Measurements from ENCODE around the gene LRRC72. TPM values are rescaled to one million over a fixed set of nuclear protein-coding genes. Genes with fewer than 3 reads are reported as not detected.

LRRC72 gene
- total RNA-seq, 4 donors from 2014 or later, result not detected

DNA sequence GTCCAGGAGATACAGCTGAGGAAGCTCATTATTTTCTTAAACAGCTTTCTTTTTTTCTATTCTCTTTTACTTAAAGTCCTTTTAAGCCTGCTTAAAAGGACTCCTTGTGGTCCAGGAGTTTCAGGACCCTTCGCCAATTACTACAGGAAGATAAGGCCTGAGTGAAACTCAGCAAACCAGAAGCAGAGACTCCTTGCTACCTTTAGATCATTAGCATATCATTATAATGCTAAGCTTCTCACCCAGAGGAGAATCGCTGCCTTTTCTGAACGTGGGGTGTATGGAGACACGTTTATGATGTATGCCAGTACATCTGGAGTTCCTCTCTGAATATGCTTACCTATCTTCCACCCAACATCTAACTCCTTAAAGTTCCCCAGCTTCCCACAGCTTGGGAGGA lies 71.4 kb downstream of the LRRC72 start:
- Histone ChIP-seq H3K4me1 (no peaks in the 10 kb centered on the region), H3K4me3 (no peak overlapping the region), H3K27me3 (no peaks in the 10 kb centered on the region), H3K9me3 (no peaks in the 10 kb centered on the region), H3K36me3 (peaks cover 39% of the 10 kb centered on the region), H3K27ac (no peak overlapping the region)
- TF ChIP-seq POLR2A (IDR thresholded peaks at IDR 0.05) (no peak), POLR2AphosphoS5 (IDR thresholded peaks at IDR 0.05) (no peak), CTCF (IDR thresholded peaks at IDR 0.05) (no peak), EP300 (IDR thresholded peaks at IDR 0.05) (no peak)
- DNase-seq (ENCODE audit: low spot score in 2 of 2), result no peak
- 74% methylated on average over 4 of the region's 4 CpGs for WGBS

DNA sequence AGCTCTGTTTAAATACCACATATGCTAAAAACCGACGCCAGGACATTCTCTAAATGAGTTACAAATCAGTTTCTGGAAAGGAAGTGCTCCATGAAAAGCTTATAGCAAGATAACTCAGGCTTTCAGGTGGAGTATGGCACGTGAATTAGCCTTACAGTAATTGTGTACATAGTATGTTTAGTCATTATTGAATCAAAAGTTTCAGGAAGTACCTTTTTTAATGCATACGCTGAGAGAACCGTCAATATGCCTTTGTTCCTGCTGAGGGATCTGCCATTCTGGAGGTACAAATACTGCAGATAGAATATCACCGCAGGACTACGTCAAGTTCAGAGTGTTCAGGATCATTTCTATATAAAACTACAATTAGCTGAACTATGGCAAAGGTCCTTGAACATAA lies 73.2 kb downstream of the LRRC72 start:
- Histone ChIP-seq H3K27me3 (no peaks in the 10 kb centered on the region), H3K9me3 (no peaks in the 10 kb centered on the region), H3K4me1 (no peaks in the 10 kb centered on the region), H3K27ac (no peak overlapping the region), H3K4me3 (no peak overlapping the region), H3K36me3 (peaks cover 56% of the 10 kb centered on the region)
- TF ChIP-seq POLR2A (IDR thresholded peaks at IDR 0.05) (no peak), EP300 (IDR thresholded peaks at IDR 0.05) (no peak)
- 91% methylated on average over 7 of the region's 7 CpGs for WGBS
- DNase-seq (ENCODE audit: low spot score in 2 of 2), result no peak

GRCh38 chr7:16603633-16604032 lies 77.0 kb downstream of the LRRC72 start:
- Histone ChIP-seq H3K27me3 (no peaks in the 10 kb centered on the region), H3K9me3 (no peaks in the 10 kb centered on the region), H3K4me1 (no peaks in the 10 kb centered on the region), H3K4me3 (no peak overlapping the region), H3K36me3 (peaks cover 66% of the 10 kb centered on the region), H3K27ac (no peak overlapping the region)
- TF ChIP-seq CTCF (IDR thresholded peaks at IDR 0.05) (no peak), POLR2A (IDR thresholded peaks at IDR 0.05) (no peak), POLR2AphosphoS5 (IDR thresholded peaks at IDR 0.05) (no peak), EP300 (IDR thresholded peaks at IDR 0.05) (no peak)
- no peak for DNase-seq (ENCODE audit: low spot score in 2 of 2)

DNA sequence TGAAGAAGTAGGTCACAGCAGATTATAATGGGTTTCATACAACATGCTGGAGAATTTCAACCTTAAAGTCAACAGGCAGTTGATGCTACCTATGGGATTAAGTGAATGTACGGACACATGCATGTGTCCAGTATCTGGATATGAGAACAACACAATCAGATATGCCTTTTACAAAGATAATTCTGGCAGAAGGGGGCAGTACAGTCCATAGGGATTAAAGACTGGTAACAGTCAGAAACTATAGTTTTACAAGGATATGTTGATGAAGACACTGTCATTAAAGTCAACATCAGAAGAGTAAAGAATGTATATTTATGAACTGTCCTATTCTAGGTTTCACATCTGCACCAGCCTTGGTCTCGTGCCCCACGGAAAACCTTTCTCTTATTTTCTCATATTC lies 77.4 kb downstream of the LRRC72 start:
- DNase-seq (ENCODE audit: low spot score in 2 of 2), result no peak
- WGBS, result 95% methylated on average over 3 of the region's 3 CpGs
- H3K9me3 ChIP-seq, result no peaks in the 10 kb centered on the region
- H3K27me3 ChIP-seq, result no peaks in the 10 kb centered on the region
- no peak overlapping the region for H3K4me3 ChIP-seq
- peaks cover 66% of the 10 kb centered on the region for H3K36me3 ChIP-seq
- no peaks in the 10 kb centered on the region for H3K4me1 ChIP-seq
- TF ChIP-seq POLR2AphosphoS5 (IDR thresholded peaks at IDR 0.05) (no peak), EP300 (IDR thresholded peaks at IDR 0.05) (no peak)
- H3K27ac ChIP-seq, result no peak overlapping the region

DNA sequence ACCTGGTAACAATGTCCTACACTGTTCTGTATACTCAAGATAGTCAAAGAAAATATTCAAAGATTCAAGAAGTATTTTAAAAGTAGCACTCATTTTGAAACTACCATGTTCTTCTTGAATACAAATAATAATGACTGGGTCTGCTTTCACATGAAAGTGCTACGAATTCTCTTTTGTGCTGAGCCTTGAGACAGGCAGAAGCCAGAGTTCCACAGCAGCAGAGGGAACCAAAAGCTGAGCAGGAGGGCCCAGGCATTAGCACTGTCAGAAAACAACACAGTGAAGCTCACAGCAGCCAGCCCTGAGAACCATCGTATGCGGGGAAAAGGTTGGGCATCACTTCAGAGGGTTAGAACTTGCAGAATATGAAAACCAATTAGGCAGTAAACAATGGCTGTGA lies 80.1 kb downstream of the LRRC72 start:
- WGBS, result 93% methylated on average over 3 of the region's 3 CpGs
- H3K4me1 ChIP-seq, result no peaks in the 10 kb centered on the region
- TF ChIP-seq POLR2A (IDR thresholded peaks at IDR 0.05), result no peak
- no peak for TF ChIP-seq CTCF (IDR thresholded peaks at IDR 0.05)
- no peak for TF ChIP-seq EP300 (IDR thresholded peaks at IDR 0.05)
- TF ChIP-seq POLR2AphosphoS5 (IDR thresholded peaks at IDR 0.05), result no peak
- H3K36me3 ChIP-seq, result peaks cover 50% of the 10 kb centered on the region
- no peaks in the 10 kb centered on the region for H3K27me3 ChIP-seq
- H3K4me3 ChIP-seq, result no peak overlapping the region
- no peak overlapping the region for H3K27ac ChIP-seq
- no peaks in the 10 kb centered on the region for H3K9me3 ChIP-seq
- DNase-seq (ENCODE audit: low spot score in 2 of 2), result no peak

DNA sequence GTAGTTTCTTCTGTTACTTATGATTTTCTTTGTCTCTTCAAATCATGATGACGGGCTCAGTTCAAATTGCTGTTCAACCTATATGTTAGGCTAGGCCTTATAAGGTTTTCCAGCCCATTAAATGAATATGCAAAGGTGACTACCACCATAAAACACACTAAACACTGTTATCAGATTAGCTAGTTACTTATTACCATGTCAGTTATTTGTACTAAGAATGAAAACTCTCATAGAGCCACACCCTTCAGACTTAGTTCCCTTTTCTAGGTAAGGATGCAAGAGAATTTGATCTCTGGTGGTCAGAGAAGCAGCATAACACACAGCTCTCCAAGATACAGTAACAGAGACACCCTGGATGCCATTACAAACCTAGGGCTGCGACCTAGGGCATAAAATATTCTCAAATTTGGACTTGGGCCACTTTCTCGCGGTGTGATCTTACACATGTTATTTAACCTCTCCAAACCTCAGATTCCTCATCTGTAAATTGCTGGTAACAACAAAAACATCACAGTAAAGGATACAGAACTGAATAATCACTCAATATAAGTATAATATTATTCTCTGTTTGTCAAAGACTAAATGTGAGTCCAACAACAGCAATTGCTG lies 83.3 kb downstream of the LRRC72 start:
- Histone ChIP-seq H3K4me3 (no peak overlapping the region), H3K36me3 (peaks cover 23% of the 10 kb centered on the region), H3K27ac (no peak overlapping the region), H3K9me3 (no peaks in the 10 kb centered on the region), H3K27me3 (no peaks in the 10 kb centered on the region), H3K4me1 (no peaks in the 10 kb centered on the region)
- TF ChIP-seq CTCF (IDR thresholded peaks at IDR 0.05) (no peak), POLR2A (IDR thresholded peaks at IDR 0.05) (no peak), POLR2AphosphoS5 (IDR thresholded peaks at IDR 0.05) (no peak), EP300 (IDR thresholded peaks at IDR 0.05) (no peak)
- 71% methylated on average over 4 of the region's 4 CpGs for WGBS
- DNase-seq (ENCODE audit: low spot score in 2 of 2), result no peak

All from suprapubic skin (tissue), 4 donors.